ENCODE data around the gene PLAAT4.

DNA sequence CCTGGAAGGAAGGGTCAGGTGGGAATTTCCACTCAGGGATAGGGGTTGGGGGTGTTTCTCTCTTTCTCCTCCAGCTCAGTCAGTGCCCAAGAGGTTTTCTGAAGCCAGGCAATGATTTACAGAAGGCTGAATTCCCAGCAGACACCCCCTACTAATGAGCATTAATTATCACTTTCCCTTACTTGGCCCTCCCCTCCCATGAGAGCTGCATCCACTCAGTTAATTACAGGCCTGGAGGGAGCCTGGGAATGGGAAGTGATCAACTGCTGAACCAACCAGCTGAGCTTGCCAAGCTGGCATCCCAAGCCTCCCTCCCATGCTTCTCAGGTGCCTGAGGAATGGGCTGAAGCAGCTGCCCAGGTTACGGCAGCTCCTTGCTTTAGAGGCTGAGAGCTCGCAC is 29.7 kb upstream of the PLAAT4 start:
- TF ChIP-seq, protein P1, sequence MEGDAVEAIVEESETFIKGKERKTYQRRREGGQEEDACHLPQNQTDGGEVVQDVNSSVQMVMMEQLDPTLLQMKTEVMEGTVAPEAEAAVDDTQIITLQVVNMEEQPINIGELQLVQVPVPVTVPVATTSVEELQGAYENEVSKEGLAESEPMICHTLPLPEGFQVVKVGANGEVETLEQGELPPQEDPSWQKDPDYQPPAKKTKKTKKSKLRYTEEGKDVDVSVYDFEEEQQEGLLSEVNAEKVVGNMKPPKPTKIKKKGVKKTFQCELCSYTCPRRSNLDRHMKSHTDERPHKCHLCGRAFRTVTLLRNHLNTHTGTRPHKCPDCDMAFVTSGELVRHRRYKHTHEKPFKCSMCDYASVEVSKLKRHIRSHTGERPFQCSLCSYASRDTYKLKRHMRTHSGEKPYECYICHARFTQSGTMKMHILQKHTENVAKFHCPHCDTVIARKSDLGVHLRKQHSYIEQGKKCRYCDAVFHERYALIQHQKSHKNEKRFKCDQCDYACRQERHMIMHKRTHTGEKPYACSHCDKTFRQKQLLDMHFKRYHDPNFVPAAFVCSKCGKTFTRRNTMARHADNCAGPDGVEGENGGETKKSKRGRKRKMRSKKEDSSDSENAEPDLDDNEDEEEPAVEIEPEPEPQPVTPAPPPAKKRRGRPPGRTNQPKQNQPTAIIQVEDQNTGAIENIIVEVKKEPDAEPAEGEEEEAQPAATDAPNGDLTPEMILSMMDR (IDR thresholded peaks at IDR 0.05): no peak
- TF ChIP-seq EP300 (IDR thresholded peaks at IDR 0.05) (no peak), POLR2A (IDR thresholded peaks at IDR 0.05) (no peak)

Data from ovary (tissue), 3 donors.